Esophagus muscularis mucosa (tissue), 3 donors: ENCODE data around the gene SLC4A2.

Experiments used
- POLR2A ChIP-seq: fragments of 450-650 bp; IDR thresholded peaks from one replicate; pipeline ENCODE4 v1.6.1; 2017; ENCODE audit warnings: antibody characterized with exemption, moderate library complexity, mild to moderate bottlenecking, low read depth
- TF ChIP-seq, protein P1 (sequence below), 3 experiments: fragments of 200-600 bp in 2 of 3; fragments of 450-650 bp in 1 of 3; sonication (generic) in 2 of 3; IDR thresholded peaks; one replicate each; pipeline ENCODE4 v1.5.1; 2017 to 2019; ENCODE audit warnings: antibody characterized with exemption in 3 of 3, mild to moderate bottlenecking in 2 of 3, moderate library complexity in 1 of 3

DNA sequence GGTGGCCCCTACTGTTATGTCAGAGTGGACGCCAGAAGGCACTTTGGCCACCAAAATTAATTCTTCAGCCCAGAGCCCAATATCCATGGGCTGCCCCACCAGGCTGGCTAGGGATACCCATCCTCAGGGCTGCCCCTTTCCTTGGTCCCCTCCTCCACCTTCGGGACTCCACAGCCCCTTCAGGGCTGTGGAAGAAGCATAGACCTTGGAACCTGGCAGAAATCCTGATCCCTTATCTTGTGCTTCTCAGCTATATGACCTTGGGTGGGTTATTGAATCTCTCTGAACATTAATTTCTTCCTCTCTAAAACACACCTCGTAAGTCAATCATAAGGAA lies 24.4 kb downstream of the SLC4A2 start:
- TF ChIP-seq POLR2A, result no peak
- TF ChIP-seq, protein P1, sequence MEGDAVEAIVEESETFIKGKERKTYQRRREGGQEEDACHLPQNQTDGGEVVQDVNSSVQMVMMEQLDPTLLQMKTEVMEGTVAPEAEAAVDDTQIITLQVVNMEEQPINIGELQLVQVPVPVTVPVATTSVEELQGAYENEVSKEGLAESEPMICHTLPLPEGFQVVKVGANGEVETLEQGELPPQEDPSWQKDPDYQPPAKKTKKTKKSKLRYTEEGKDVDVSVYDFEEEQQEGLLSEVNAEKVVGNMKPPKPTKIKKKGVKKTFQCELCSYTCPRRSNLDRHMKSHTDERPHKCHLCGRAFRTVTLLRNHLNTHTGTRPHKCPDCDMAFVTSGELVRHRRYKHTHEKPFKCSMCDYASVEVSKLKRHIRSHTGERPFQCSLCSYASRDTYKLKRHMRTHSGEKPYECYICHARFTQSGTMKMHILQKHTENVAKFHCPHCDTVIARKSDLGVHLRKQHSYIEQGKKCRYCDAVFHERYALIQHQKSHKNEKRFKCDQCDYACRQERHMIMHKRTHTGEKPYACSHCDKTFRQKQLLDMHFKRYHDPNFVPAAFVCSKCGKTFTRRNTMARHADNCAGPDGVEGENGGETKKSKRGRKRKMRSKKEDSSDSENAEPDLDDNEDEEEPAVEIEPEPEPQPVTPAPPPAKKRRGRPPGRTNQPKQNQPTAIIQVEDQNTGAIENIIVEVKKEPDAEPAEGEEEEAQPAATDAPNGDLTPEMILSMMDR (IDR thresholded peaks at IDR 0.05), result no peak
